ENCODE measurements around the gene FBLN5. TPM values are rescaled to one million over a fixed set of nuclear protein-coding genes. Genes with fewer than 3 reads are reported as not detected.

Gene FBLN5
- total RNA-seq, 1 experiment from 2014 or later = 1.0 TPM

DNA sequence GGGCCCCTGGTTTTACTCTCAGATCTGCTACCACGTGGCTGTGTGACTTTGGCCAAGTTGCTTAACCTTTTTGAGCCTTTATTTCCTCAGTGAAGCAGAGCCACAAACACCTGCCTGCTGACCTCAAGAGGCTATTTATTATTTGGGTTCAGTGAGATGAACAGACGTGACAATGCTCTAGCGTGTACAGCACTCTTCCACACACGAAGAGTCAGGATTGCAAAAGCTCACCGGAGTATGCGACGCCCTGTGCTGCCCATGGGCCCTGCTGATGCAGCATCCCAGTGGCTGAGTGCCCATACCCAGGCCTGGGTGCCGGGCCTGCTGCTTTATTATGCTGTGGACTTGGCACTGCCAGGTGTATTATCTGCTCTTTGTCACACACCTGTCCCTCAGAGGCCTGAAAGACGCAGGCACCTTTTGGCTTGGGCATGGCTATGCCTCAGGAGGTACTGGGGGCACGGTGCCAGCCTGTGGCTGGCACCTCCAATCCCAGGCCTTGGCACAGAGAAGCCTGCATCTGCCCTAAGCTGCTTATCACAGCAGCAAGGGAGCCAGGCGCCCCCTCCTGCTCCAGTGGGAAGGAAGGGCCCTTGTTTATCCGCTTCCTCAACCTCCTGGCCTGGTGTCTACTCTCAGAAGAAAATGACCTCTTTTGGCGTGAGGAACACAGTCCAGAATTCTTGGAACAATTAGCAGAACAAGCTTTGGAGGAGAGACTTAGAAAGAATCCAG, 57.9 kb downstream of the FBLN5 start:
- no peak for TF ChIP-seq CTCF (conservative IDR thresholded peaks at IDR 0.05)
- no peak overlapping the region for H3K18ac ChIP-seq (ENCODE audit: insufficient read length, low read depth, low read length)
- Mint-ChIP-seq H3K4me1 (peaks cover under 1 to 2% of the 10 kb centered on the region in 2 experiments; a peak in 2 of 4 replicates), H3K36me3 (ENCODE audit: insufficient read depth in 1 of 3, low read depth in 3 of 3) (no peaks in the 10 kb centered on the region), H3K27ac (no peak overlapping the region), H3K9me3 (no peaks in the 10 kb centered on the region), H3K4me3 (no peak overlapping the region), H3K27me3 (ENCODE audit: low read depth) (no peaks in the 10 kb centered on the region)
- no peak overlapping the region for H3K4me2 ChIP-seq (ENCODE audit: insufficient read depth, insufficient read length, low read length)
- DNase-seq = no peak
- no peaks in the 10 kb centered on the region for H4K20me1 ChIP-seq (ENCODE audit: control insufficient read depth, insufficient read depth, insufficient read length)
- no peak overlapping the region for H3K23ac ChIP-seq (ENCODE audit: insufficient read length, low read depth, low read length)
- no peak overlapping the region for H3K9ac ChIP-seq (ENCODE audit: extremely low read depth, insufficient read length, low read length)
- H3K79me2 ChIP-seq (ENCODE audit: insufficient read depth, low read length) = no peaks in the 10 kb centered on the region
- H3K14ac ChIP-seq (ENCODE audit: insufficient read depth, low read length) = no peak overlapping the region
- H3K27ac ChIP-seq (ENCODE audit: insufficient read length, low read depth, low read length) = no peak overlapping the region
- no peaks in the 10 kb centered on the region for H3K27me3 ChIP-seq (ENCODE audit: insufficient read depth, low read length)
- H3K4ac ChIP-seq (ENCODE audit: low read depth, low read length) = no peak overlapping the region
- H3K79me1 ChIP-seq (ENCODE audit: insufficient read depth, low read depth, low read length, poor library complexity, severe bottlenecking) = no peaks in the 10 kb centered on the region
- H3T11ph ChIP-seq (ENCODE audit: low read length) = no peak overlapping the region
- no peak overlapping the region for H2BK120ac ChIP-seq (ENCODE audit: low read depth, low read length, poor library complexity, severe bottlenecking)
- no peaks in the 10 kb centered on the region for H3K23me2 ChIP-seq (ENCODE audit: insufficient read length, low read depth, low read length, poor library complexity, severe bottlenecking)
- H2BK5ac ChIP-seq (ENCODE audit: insufficient read length, low read length) = no peak overlapping the region
- H2AFZ ChIP-seq (ENCODE audit: low read length) = no peak overlapping the region
- no peak overlapping the region for H2AK5ac ChIP-seq (ENCODE audit: insufficient read length, low read length)
- no peak overlapping the region for H2BK20ac ChIP-seq (ENCODE audit: low read depth, low read length, poor library complexity, severe bottlenecking)
- no peaks in the 10 kb centered on the region for H3K9me3 ChIP-seq (ENCODE audit: control insufficient read depth, low read depth, low read length)
- H3K56ac ChIP-seq (ENCODE audit: insufficient read length, low read depth, low read length) = no peak overlapping the region
- WGBS (ENCODE audit: extremely low coverage, insufficient read length, low lambda C conversion rate) = no CpG with 5 or more reads among the region's 13 CpGs
- no peaks in the 10 kb centered on the region for H3K4me1 ChIP-seq (ENCODE audit: insufficient read depth, low read length)
- no peak overlapping the region for H4K5ac ChIP-seq (ENCODE audit: insufficient read length, low read depth, low read length)
- H4K8ac ChIP-seq (replicated peaks; ENCODE audit: insufficient read length, low read depth, low read length) = no peak overlapping the region
- H2BK15ac ChIP-seq (ENCODE audit: low read depth, low read length) = no peak overlapping the region
- no peak overlapping the region for H4K91ac ChIP-seq (ENCODE audit: insufficient read length, low read depth, low read length)
- H2BK12ac ChIP-seq (ENCODE audit: insufficient read length, low read depth, low read length) = no peak overlapping the region

All from H9 (cell line).